SIG-M5 (cell line): ENCODE measurements around the gene GJD3.

Experiments
- DNase-seq: peaks from one replicate; lab custom pipeline; 2025; lab: John Stamatoyannopoulos, UW

The GJD3 gene

GRCh38 chr17:40351359-40352236 lies 12.9 kb downstream of the GJD3 start:
- DNase-seq: no peak

GRCh38 chr17:40350689-40351358 lies 13.7 kb downstream of the GJD3 start:
- DNase-seq: no peak

- DNase-seq: no peak
Observed at GRCh38 chr17:40349895-40350688, 14.4 kb downstream of the GJD3 start.

GRCh38 chr17:40349477-40349894 lies 15.1 kb downstream of the GJD3 start:
- DNase-seq: no peak

GRCh38 chr17:40348562-40349476 lies 15.7 kb downstream of the GJD3 start:
- DNase-seq: no peak

- DNase-seq: no peak
Observed at GRCh38 chr17:40348136-40348504, 16.4 kb downstream of the GJD3 start.

GRCh38 chr17:40347319-40348135 lies 17.0 kb downstream of the GJD3 start:
- no peak for DNase-seq

- no peak for DNase-seq
Observed at GRCh38 chr17:40346765-40347158, 17.8 kb downstream of the GJD3 start.

GRCh38 chr17:40345994-40346764 lies 18.4 kb downstream of the GJD3 start:
- no peak for DNase-seq

GRCh38 chr17:40345161-40345993 lies 19.2 kb downstream of the GJD3 start:
- no peak for DNase-seq

GRCh38 chr17:40344421-40345160 lies 19.9 kb downstream of the GJD3 start:
- no peak for DNase-seq

GRCh38 chr17:40343219-40344119 lies 21.1 kb downstream of the GJD3 start:
- no peak for DNase-seq

GRCh38 chr17:40342504-40343218 lies 21.9 kb downstream of the GJD3 start:
- no peak for DNase-seq

GRCh38 chr17:40341808-40342503 lies 22.6 kb downstream of the GJD3 start:
- DNase-seq: no peak

GRCh38 chr17:40340880-40341807 lies 23.4 kb downstream of the GJD3 start:
- no peak for DNase-seq
